Measurements from ENCODE around the gene MOB3B.

- TF ChIP-seq CTCF (IDR thresholded peaks at IDR 0.05) (no peak), SIN3A (IDR thresholded peaks at IDR 0.05; ENCODE audit: borderline replicate concordance, insufficient read depth, low read depth, low read length) (no peak)
Measured at GRCh38 chr9:27565696-27566095, 36.1 kb upstream of the MOB3B start.

Data from Panc1 (cell line).